ENCODE measurements around the gene SLC35E4. TPM values are rescaled to one million over a fixed set of nuclear protein-coding genes. Genes with fewer than 3 reads are reported as not detected.

Gene SLC35E4, protein sequence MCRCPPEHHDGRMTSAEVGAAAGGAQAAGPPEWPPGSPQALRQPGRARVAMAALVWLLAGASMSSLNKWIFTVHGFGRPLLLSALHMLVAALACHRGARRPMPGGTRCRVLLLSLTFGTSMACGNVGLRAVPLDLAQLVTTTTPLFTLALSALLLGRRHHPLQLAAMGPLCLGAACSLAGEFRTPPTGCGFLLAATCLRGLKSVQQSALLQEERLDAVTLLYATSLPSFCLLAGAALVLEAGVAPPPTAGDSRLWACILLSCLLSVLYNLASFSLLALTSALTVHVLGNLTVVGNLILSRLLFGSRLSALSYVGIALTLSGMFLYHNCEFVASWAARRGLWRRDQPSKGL
- total RNA-seq (2022) (2.9 and 3.4 TPM in 2 replicates), Bru-seq, nascent RNA (percentile 38 among the genes with signal in this experiment), BruChase-seq, experiment 1, labeled RNA remaining after a 6-hour chase (percentile 33 among the genes with signal in this experiment), BruChase-seq, experiment 2, labeled RNA remaining after a 2-hour chase (percentile 38 among the genes with signal in this experiment)
- long read RNA-seq, transcript SLC35E4-201 (2 exons, 2,714 nt) = major isoform, 14 of 20 reads
- long read RNA-seq, partial matches to known transcripts = 0 of 20 reads
- long read RNA-seq, other reads (novel, unspliced or antisense) = 6 of 20 reads

DNA sequence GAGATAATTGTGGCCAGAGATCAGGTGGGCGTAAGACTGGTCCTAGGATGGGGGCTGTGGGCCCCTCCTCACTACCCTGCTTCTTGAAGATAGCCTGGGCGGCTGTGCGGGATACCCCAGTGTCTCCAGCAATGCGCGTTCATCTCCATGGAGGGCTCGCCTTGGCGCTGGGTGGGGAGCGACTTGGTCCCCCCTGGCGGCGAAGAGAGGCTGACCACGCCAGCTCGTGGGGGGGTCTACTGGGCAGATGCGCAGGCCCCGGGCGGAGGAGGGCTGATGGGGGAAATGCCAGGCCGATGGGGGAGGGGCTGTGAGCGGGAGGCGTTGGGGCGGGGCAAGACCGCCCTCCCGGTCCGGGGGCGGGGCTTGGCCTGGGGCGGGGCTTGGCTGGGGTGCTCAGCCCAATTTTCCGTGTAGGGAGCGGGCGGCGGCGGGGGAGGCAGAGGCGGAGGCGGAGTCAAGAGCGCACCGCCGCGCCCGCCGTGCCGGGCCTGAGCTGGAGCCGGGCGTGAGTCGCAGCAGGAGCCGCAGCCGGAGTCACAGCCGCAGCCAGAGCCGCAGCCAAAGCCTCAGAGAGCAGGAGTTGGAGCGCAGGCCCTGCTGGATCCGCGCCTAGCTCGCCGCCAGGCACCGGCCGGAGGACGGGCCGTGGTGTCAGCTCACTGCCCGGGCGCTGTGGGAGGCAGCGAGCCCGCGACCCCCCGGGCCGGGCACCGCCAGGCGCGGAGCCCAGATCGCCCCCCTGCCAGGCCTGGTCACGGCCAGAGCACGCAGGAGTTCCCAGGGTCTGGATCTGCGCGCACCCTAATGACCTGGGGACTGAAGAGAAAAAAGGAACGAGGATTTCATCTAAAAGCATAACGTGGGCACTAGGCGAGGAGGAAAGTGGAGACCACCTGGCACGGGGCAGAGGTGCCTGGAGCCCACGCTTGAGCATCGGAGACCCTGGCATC lies at the start of gene SLC35E4:
SLC35E4 (plus strand) TSS at position 509 of the 953 bp plus-strand sequence. CDS start 670 bp downstream, outside the sequence.
- no peaks in the 10 kb centered on the region for H3K4me1 Mint-ChIP-seq (ENCODE audit: insufficient read depth, unreplicated experiment)
- ChIA-PET CTCF (interaction anchor here (0.6 to 6.3 kb wide), 16 partner anchors 11 to 467 kb away, joined by 3 to 191 read pairs (median 4); partner anchors contain the start of gene DUSP18), POLR2A (interaction anchor here (0.6 to 2.8 kb wide), 8 partner anchors 8 to 776 kb away, joined by 3 to 21 read pairs (median 3); partner anchors contain the start of gene DUSP18)
- peak within 1 kb of the TSS; percentile 54 for H3K27ac Mint-ChIP-seq (ENCODE audit: low read depth, unreplicated experiment)
- peak within 1 kb of the TSS; percentile 70 for H3K4me3 Mint-ChIP-seq (ENCODE audit: unreplicated experiment)
- no peaks in the 10 kb centered on the region for H3K36me3 Mint-ChIP-seq (ENCODE audit: insufficient read depth, unreplicated experiment)
- H3K27me3 Mint-ChIP-seq (ENCODE audit: insufficient read depth, unreplicated experiment) = no peaks in the 10 kb centered on the region
- intact Hi-C loops (cut with micrococcal nuclease) = loop anchor here (2.0 kb wide), 2 partner anchors 285 to 513 kb away; no protein-coding TSS in a partner anchor
- BruUV-seq (replicated peaks) = TSS peak; percentile 50
- TF ChIP-seq, protein P1, sequence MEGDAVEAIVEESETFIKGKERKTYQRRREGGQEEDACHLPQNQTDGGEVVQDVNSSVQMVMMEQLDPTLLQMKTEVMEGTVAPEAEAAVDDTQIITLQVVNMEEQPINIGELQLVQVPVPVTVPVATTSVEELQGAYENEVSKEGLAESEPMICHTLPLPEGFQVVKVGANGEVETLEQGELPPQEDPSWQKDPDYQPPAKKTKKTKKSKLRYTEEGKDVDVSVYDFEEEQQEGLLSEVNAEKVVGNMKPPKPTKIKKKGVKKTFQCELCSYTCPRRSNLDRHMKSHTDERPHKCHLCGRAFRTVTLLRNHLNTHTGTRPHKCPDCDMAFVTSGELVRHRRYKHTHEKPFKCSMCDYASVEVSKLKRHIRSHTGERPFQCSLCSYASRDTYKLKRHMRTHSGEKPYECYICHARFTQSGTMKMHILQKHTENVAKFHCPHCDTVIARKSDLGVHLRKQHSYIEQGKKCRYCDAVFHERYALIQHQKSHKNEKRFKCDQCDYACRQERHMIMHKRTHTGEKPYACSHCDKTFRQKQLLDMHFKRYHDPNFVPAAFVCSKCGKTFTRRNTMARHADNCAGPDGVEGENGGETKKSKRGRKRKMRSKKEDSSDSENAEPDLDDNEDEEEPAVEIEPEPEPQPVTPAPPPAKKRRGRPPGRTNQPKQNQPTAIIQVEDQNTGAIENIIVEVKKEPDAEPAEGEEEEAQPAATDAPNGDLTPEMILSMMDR (IDR thresholded peaks at IDR 0.05; ENCODE audit: unreplicated experiment) = no peak
- no peaks in the 10 kb centered on the region for H3K9me3 Mint-ChIP-seq (ENCODE audit: unreplicated experiment)
- DNase-seq (ENCODE audit: unreplicated experiment) = peak; percentile 88

DNA sequence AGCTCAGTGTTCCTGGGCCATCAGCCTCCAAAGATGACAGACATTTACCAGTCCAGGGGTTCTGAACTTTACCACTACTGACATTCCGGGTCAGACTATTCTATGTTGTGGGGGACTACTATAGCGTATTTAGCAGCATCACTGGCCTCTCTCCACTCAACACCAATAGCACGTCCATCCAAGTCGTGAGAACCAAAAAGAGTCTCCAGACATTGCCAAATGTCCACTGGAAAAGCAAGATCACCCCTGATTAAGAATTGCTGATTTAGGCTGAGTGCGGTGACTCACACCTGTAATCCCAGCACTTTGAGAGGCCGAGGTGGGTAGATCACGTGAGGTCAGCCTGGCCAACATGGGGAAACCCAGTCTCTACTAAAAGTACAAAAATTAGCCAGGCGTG lies 49.2 kb upstream of the SLC35E4 start:
- TF ChIP-seq, protein P1 (IDR thresholded peaks at IDR 0.05; ENCODE audit: unreplicated experiment) = no peak
- peaks cover 73% of the 10 kb centered on the region for H3K36me3 Mint-ChIP-seq (ENCODE audit: insufficient read depth, unreplicated experiment)
- DNase-seq (ENCODE audit: unreplicated experiment) = no peak
- ChIA-PET CTCF (interaction anchor here (0.5 kb wide), 1 partner anchor 1243 kb away, joined by 3 read pairs; no protein-coding TSS in a partner anchor), POLR2A (no interaction called here)
- H3K4me3 Mint-ChIP-seq (ENCODE audit: unreplicated experiment) = no peak overlapping the region
- no peaks in the 10 kb centered on the region for H3K9me3 Mint-ChIP-seq (ENCODE audit: unreplicated experiment)
- no peaks in the 10 kb centered on the region for H3K27me3 Mint-ChIP-seq (ENCODE audit: insufficient read depth, unreplicated experiment)
- BruUV-seq (replicated peaks) = no TSS peak
- H3K4me1 Mint-ChIP-seq (ENCODE audit: insufficient read depth, unreplicated experiment) = no peaks in the 10 kb centered on the region
- H3K27ac Mint-ChIP-seq (ENCODE audit: low read depth, unreplicated experiment) = no peak overlapping the region
- intact Hi-C loops (cut with micrococcal nuclease) = no loop called here

DNA sequence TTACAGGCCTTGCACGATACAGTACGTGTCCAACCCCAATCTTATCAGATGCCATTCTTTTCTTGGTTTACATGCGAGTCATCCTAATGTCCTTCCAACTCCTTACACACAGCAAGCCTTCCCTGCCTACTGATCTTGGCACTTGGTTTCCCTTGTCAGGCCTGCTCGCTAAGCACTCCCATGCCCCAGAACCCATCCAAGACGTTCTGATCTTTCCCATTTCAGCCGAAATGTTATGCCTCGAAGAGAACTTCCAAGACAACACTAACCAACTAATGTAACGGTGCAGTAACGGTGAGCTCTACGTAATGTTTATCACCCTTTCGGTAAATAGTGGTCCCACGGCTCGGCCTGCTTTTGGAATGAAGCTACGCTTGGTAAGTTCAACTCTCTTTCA lies 44.4 kb upstream of the SLC35E4 start:
- no peaks in the 10 kb centered on the region for H3K27me3 Mint-ChIP-seq (ENCODE audit: insufficient read depth, unreplicated experiment)
- CTCF ChIA-PET = interaction anchor here (0.6 to 1.7 kb wide), 3 partner anchors 10 to 164 kb away, joined by 3 to 9 read pairs (median 5); no protein-coding TSS in a partner anchor
- TSS peak; percentile 60 for BruUV-seq (replicated peaks)
- no peak overlapping the region for H3K27ac Mint-ChIP-seq (ENCODE audit: low read depth, unreplicated experiment)
- H3K4me3 Mint-ChIP-seq (ENCODE audit: unreplicated experiment) = no peak overlapping the region
- intact Hi-C loops (cut with micrococcal nuclease) = loop anchor here (1.0 kb wide), 1 partner anchor 146 kb away; no protein-coding TSS in a partner anchor
- H3K4me1 Mint-ChIP-seq (ENCODE audit: insufficient read depth, unreplicated experiment) = no peaks in the 10 kb centered on the region
- no peaks in the 10 kb centered on the region for H3K9me3 Mint-ChIP-seq (ENCODE audit: unreplicated experiment)
- DNase-seq (ENCODE audit: unreplicated experiment) = peak; percentile 19
- TF ChIP-seq, protein P1 (IDR thresholded peaks at IDR 0.05; ENCODE audit: unreplicated experiment) = no peak
- H3K36me3 Mint-ChIP-seq (ENCODE audit: insufficient read depth, unreplicated experiment) = peaks cover 36% of the 10 kb centered on the region
- POLR2A ChIA-PET = interaction anchor here (0.6 to 4.6 kb wide), 18 partner anchors 8 to 1200 kb away, joined by 3 to 30 read pairs (median 3); partner anchors contain the start of genes MORC2, MTFP1, SEC14L2 and TCN2
